ENCODE results near the gene PDP2.
A peak's percentile ranks its signal among the peaks of the same experiment; 100 is the strongest.
"Not testable (repeated sequence)": the region's sequence is repeated elsewhere in the genome, so short reads cannot be mapped to it uniquely, and the experiment has no call there.

Gene PDP2

GRCh38 chr16:66853261-66854139 lies 26.8 kb upstream of the PDP2 start:
- DNase-seq (ENCODE audit: low spot score): no peak

- DNase-seq (ENCODE audit: low spot score): no peak
Measured at GRCh38 chr16:66856184-66856730, 24.1 kb upstream of the PDP2 start.

- no peak for DNase-seq (ENCODE audit: low spot score)
Measured at GRCh38 chr16:66856801-66857200, 23.5 kb upstream of the PDP2 start.

GRCh38 chr16:66857437-66857836 lies 22.9 kb upstream of the PDP2 start:
- no peak for DNase-seq (ENCODE audit: low spot score)

GRCh38 chr16:66858740-66859396 lies 21.4 kb upstream of the PDP2 start:
- DNase-seq (ENCODE audit: low spot score): no peak

GRCh38 chr16:66859397-66860068 lies 20.8 kb upstream of the PDP2 start:
- no peak for DNase-seq (ENCODE audit: low spot score)

GRCh38 chr16:66862023-66862520 lies 18.2 kb upstream of the PDP2 start:
- DNase-seq (ENCODE audit: low spot score): no peak

- no peak for DNase-seq (ENCODE audit: low spot score)
Measured at GRCh38 chr16:66863707-66864106, 16.6 kb upstream of the PDP2 start.

GRCh38 chr16:66869424-66869823 lies 10.9 kb upstream of the PDP2 start:
- DNase-seq (ENCODE audit: low spot score): no peak

- DNase-seq (ENCODE audit: low spot score): not testable (repeated sequence)
Measured at GRCh38 chr16:66871363-66871762, 9.0 kb upstream of the PDP2 start.

GRCh38 chr16:66871840-66872239 lies 8.5 kb upstream of the PDP2 start:
- DNase-seq (ENCODE audit: low spot score): no peak

- DNase-seq (ENCODE audit: low spot score): no peak
Measured at GRCh38 chr16:66872559-66872942, 7.8 kb upstream of the PDP2 start.

GRCh38 chr16:66872943-66873684 lies 7.2 kb upstream of the PDP2 start:
- peak; percentile 76 for DNase-seq (ENCODE audit: low spot score)

- DNase-seq (ENCODE audit: low spot score): no peak
Measured at GRCh38 chr16:66873685-66874055, 6.6 kb upstream of the PDP2 start.

GRCh38 chr16:66874079-66874775 lies 6.1 kb upstream of the PDP2 start:
- no peak for DNase-seq (ENCODE audit: low spot score)

GRCh38 chr16:66878067-66878466 lies 2.2 kb upstream of the PDP2 start:
- no peak for DNase-seq (ENCODE audit: low spot score)

- no peak for DNase-seq (ENCODE audit: low spot score)
Measured at GRCh38 chr16:66881014-66881417, 701 bp downstream of the PDP2 start.

GRCh38 chr16:66881560-66881959 lies 1.2 kb downstream of the PDP2 start:
- DNase-seq (ENCODE audit: low spot score): no peak

- DNase-seq (ENCODE audit: low spot score): no peak
Measured at GRCh38 chr16:66881964-66882508, 1.7 kb downstream of the PDP2 start.

- no peak for DNase-seq (ENCODE audit: low spot score)
Measured at GRCh38 chr16:66882702-66883101, 2.4 kb downstream of the PDP2 start.

- DNase-seq (ENCODE audit: low spot score): no peak
Measured at GRCh38 chr16:66885491-66885890, 5.2 kb downstream of the PDP2 start.

Measured in putamen (tissue), 1 donor.